ENCODE measurements around the gene BHLHE40.
A peak's percentile ranks its signal among the peaks of the same experiment; 100 is the strongest.

The BHLHE40 gene

GRCh38 chr3:4980229-4981203 is 1.3 kb downstream of the BHLHE40 start (continued):
- TF ChIP-seq ZNF555 (tag by site-specific recombination; conservative IDR thresholded peaks at IDR 0.05) (no peak), ZNF155 (tag by site-specific recombination; IDR thresholded peaks at IDR 0.05) (no peak), TCF7L2 (IDR thresholded peaks at IDR 0.05; ENCODE audit: borderline replicate concordance, low read depth, low read length) (no peak), ZNF777 (tag by site-specific recombination; IDR thresholded peaks at IDR 0.05; ENCODE audit: borderline replicate concordance) (no peak), SCRT2 (tag by site-specific recombination; IDR thresholded peaks at IDR 0.05) (no peak), ZIC2 (tag by site-specific recombination; IDR thresholded peaks at IDR 0.05) (peak; percentile 54), ELK4 (IDR thresholded peaks at IDR 0.05; ENCODE audit: borderline replicate concordance, low read depth, low read length) (no peak), GFI1B (tag by site-specific recombination; IDR thresholded peaks at IDR 0.05) (no peak), ZNF670 (tag by site-specific recombination; IDR thresholded peaks at IDR 0.05; ENCODE audit: low read depth) (no peak), ZEB2 (tag by site-specific recombination; IDR thresholded peaks at IDR 0.05) (peak; percentile 88), PRDM6 (tag by site-specific recombination; IDR thresholded peaks at IDR 0.05) (no peak), ZNF704 (tag by site-specific recombination; IDR thresholded peaks at IDR 0.05) (no peak), ZNF112 (tag by site-specific recombination; IDR thresholded peaks at IDR 0.05) (no peak), ZNF626 (tag by site-specific recombination; IDR thresholded peaks at IDR 0.05) (no peak), ZSCAN30 (tag by site-specific recombination; IDR thresholded peaks at IDR 0.05) (peak; percentile 84), ZNF529 (tag by site-specific recombination; IDR thresholded peaks at IDR 0.05; ENCODE audit: insufficient replicate concordance) (no peak), PATZ1 (tag by site-specific recombination; IDR thresholded peaks at IDR 0.05) (peak; percentile 5; the same call in 1 of the 2 replicates), ZNF600 (tag by site-specific recombination; IDR thresholded peaks at IDR 0.05) (peak; percentile 78), ZNF514 (tag by site-specific recombination; IDR thresholded peaks at IDR 0.05) (no peak), ZBTB11 (tag by site-specific recombination; conservative IDR thresholded peaks at IDR 0.05; ENCODE audit: low read depth) (no peak), ZNF639 (tag by site-specific recombination; IDR thresholded peaks at IDR 0.05) (peak; percentile 40; the same call in 1 of the 2 replicates), SP2 (tag by site-specific recombination; IDR thresholded peaks at IDR 0.05) (peak; percentile 49), ZNF501 (tag by site-specific recombination; IDR thresholded peaks at IDR 0.05) (peak; percentile 79), ZNF157 (tag by site-specific recombination; IDR thresholded peaks at IDR 0.05) (no peak), INSM2 (tag by site-specific recombination; IDR thresholded peaks at IDR 0.05) (0 out of 2 replicates have a peak, but pooled peaks have one; percentile 8), ZNF140 (tag by site-specific recombination; IDR thresholded peaks at IDR 0.05) (no peak)

Measured in HEK293 (cell line).